AG04449 (cell line): ENCODE results near the gene DIP2B.
"Not testable (repeated sequence)": the region's sequence is repeated elsewhere in the genome, so short reads cannot be mapped to it uniquely, and the experiment has no call there.

Source experiments
- CTCF ChIA-PET: fragments of 350-600 bp; formaldehyde crosslinking; extraction: SDS; loops from one replicate; lab custom pipeline; 2021; ENCODE audit warnings: antibody characterized with exemption; lab: Yijun Ruan, JAX
- POLR2A ChIA-PET: fragments of 400-600, 350-600 bp; formaldehyde crosslinking; extraction: SDS; loops from one replicate; lab custom pipeline; 2020; ENCODE audit warnings: antibody characterized with exemption, inconsistent platforms; lab: Yijun Ruan, JAX
- DNase-seq: peaks from one replicate; pipeline ENCODE4 v3.0.0-alpha.2; 2010; ENCODE audit warnings: low read depth, low spot score
- H3K4me3 ChIP-seq: 2 replicates; pipeline ENCODE4 v1.5.1; 2011; ENCODE audit warnings: low read depth, mild to moderate bottlenecking, control low read depth, low read length
- TF ChIP-seq, protein P1 (sequence below): IDR thresholded peaks from one replicate; pipeline ENCODE4 v1.5.1; 2011; ENCODE audit warnings: mild to moderate bottlenecking, moderate library complexity, low read length, control low read depth, inconsistent platforms; ENCODE audit not compliant: insufficient read depth; ENCODE audit errors: missing control alignments

The DIP2B gene

DNA sequence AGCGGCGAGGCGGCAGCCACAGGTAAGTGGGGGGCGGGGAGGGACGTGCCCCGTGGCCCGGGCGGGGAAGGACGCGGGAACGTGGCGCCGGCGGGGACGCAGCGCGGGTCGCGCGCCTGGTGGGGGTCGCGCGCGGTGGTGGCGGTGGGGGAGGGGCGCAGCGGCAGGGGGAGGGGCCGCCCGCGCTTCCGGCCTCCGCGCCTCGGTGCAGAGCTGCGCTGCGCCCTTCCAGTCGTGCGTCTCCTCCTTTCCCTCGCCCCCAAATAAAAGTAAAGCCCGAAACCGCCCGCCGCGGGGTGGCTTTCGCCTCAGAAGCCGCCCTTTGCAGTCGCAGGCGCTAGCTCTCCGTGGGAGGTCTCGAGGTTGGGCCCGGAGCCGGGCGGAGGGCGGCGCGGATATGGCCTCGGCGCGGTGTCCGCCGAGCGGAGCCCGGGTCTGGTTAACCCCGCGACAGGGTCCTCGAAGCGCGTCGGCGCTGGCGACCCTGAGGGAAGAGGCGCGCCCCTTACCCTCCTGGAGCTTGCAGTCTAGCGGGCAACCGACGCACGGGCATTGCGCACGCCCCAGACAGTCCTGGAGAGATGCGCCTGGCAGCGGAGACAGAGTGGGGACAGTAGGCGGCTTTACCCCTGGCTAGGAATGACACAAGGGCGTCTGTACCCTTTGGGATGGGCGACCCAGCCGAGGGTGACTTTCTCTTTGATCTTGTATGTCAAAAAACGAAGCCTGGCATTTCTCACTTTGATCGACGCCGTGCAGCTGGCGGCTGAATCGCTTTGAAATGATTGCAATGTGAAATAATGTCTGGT lies 259.7 kb downstream of the DIP2B start:
- DNase-seq: no peak
- H3K4me3 ChIP-seq: peak overlapping the region; percentile 89
- TF ChIP-seq, protein P1, sequence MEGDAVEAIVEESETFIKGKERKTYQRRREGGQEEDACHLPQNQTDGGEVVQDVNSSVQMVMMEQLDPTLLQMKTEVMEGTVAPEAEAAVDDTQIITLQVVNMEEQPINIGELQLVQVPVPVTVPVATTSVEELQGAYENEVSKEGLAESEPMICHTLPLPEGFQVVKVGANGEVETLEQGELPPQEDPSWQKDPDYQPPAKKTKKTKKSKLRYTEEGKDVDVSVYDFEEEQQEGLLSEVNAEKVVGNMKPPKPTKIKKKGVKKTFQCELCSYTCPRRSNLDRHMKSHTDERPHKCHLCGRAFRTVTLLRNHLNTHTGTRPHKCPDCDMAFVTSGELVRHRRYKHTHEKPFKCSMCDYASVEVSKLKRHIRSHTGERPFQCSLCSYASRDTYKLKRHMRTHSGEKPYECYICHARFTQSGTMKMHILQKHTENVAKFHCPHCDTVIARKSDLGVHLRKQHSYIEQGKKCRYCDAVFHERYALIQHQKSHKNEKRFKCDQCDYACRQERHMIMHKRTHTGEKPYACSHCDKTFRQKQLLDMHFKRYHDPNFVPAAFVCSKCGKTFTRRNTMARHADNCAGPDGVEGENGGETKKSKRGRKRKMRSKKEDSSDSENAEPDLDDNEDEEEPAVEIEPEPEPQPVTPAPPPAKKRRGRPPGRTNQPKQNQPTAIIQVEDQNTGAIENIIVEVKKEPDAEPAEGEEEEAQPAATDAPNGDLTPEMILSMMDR: no peak
- ChIA-PET POLR2A (interaction anchor here (0.5 to 1.5 kb wide), 8 partner anchors 9 to 262 kb away, joined by 3 to 7 read pairs (median 4); partner anchors contain the start of genes DIP2B and SLC11A2), CTCF (interaction anchor here (0.7 to 7.0 kb wide), 32 partner anchors 10 to 598 kb away, joined by 3 to 106 read pairs (median 4); partner anchors contain the start of genes DIP2B and SLC11A2)

DNA sequence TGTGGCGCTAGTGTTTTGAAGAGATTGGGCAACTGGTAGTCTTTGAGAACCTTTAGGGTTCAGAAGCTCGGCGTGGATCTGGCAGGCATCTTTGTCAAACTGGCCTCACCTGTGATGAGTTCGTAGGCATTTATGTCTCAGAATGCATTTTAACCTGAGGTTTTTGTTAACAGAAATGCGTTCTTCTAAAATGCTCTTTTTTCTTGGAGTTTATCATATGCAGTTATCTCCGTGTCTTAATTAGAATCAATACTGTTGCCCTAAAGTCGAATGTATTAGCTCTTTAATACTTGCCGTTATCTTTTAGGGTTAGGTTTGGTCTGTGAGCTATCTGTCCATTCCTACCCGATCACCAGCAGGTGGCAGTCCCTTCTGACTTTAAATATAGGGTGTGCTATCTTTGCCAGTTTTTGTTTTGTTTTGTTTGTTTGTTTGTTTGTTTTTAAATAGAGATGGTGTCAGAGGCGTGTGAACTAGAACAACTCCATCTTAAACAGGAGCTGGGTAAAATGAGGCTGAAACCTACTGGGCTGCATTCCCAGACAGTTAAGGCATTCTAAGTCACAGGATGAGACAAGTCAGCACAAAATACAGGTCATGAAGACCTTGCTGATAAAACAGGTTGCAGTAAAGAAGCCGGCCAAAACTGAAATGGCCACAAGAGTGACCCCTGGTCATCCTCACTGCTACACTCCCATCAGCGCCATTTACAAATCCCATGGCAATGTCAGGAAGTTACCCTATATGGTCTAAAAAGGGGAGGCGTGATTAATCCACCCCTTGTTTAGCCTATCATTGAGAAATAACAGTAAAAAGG lies 260.5 kb downstream of the DIP2B start:
- ChIA-PET CTCF (interaction anchor here (0.7 to 7.0 kb wide), 35 partner anchors 9 to 597 kb away, joined by 3 to 106 read pairs (median 4); partner anchors contain the start of genes DIP2B and SLC11A2), POLR2A (interaction anchor here (1.0 to 1.5 kb wide), 5 partner anchors 9 to 261 kb away, joined by 3 to 7 read pairs (median 4); partner anchors contain the start of genes DIP2B and SLC11A2)
- no peak for DNase-seq
- peak overlapping the region; percentile 89 for H3K4me3 ChIP-seq
- TF ChIP-seq, protein P1: peak; percentile 54

DNA sequence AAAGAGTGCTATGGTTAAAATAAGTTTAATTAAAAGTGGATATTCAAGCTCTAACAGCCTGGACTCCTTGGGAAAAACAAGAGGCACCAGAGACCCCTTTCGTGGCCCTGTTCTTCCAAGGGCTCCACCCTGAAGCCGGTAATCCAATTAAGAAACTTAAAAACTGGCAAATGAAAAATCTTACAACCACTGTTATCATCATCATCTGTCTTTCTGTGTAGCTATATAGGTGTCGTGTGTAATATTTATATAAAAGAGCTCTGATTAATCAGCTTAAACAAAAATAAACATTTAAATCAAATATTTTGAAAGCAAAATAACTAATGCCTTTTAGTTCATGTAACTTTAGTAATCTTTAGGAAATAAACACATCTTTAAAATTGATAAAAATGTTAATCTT lies 263.6 kb downstream of the DIP2B start:
- ChIA-PET POLR2A (interaction anchor here (1.1 kb wide), 1 partner anchor 204 kb away, joined by 3 read pairs; no protein-coding TSS in a partner anchor), CTCF (interaction anchor here (0.6 to 7.0 kb wide), 5 partner anchors 19 to 573 kb away, joined by 3 to 106 read pairs (median 5); no protein-coding TSS in a partner anchor)
- TF ChIP-seq, protein P1: no peak
- no peak for DNase-seq
- no peak overlapping the region for H3K4me3 ChIP-seq

DNA sequence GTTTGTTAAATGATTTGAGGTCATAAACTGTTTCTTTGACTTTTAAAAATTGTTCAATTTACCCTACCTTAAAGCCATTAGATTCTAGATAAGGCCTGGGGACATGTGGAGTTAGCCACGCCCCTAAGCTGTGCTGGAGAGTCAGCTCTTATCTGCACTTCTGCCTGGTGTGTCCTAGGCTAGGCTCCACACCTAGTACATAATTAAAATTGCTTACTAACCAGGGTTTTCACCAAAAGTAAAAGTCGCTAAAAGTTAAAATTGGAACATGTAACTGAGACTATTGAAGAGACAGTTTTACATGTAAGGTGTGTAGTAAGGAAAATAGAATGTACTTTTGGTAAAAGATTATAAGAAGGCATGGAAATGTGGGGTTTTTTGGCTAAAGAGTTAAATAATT lies 264.0 kb downstream of the DIP2B start:
- DNase-seq, POLR2A ChIA-PET, H3K4me3 ChIP-seq: not testable (repeated sequence)
- CTCF ChIA-PET: interaction anchor here (0.6 to 7.0 kb wide), 4 partner anchors 19 to 279 kb away, joined by 3 to 106 read pairs (median 4); no protein-coding TSS in a partner anchor

DNA sequence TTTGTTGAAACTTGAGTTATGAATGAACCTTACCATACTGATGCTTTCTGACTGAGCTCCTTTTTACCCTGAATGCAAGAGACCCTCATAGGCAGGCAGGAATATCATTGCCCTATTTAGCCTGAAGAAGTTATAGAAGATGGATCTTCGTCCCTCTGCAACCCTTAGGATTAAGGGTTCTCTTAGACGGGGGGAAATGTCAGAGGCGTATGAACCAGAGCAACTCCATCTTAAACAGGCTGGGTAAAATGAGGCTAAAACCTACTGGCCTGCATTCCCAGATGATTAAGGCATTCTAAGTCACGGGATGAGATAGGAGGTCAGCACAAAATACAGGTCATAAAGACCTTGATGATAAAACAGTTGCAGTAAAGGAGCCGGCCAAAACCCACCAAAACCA lies 266.6 kb downstream of the DIP2B start:
- no peak overlapping the region for H3K4me3 ChIP-seq
- POLR2A ChIA-PET: no interaction called here
- CTCF ChIA-PET: no interaction called here
- TF ChIP-seq, protein P1: no peak
- no peak for DNase-seq

DNA sequence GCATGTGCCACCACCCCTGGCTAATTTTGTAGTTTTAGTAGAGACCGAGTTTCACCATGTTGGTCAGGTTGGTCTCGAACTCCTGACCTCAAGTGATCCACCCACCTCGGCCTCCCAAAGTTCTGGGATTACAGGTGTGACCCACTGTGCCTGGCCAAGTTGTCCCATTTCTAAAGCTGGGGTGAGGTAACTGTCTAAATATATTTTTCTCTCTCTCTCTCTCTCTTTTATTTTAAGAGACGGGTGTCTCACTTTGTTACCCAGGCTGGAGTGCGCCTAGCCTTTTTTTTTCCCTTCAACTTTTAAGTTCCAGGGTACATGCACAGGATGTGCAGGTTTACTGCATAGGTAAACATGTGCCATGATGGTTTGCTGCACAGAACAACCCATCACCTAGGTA lies 267.7 kb downstream of the DIP2B start:
- ChIA-PET CTCF (no interaction called here), POLR2A (interaction anchor here (0.7 kb wide), 1 partner anchor 27 kb away, joined by 3 read pairs; no protein-coding TSS in a partner anchor)
- H3K4me3 ChIP-seq: no peak overlapping the region
- TF ChIP-seq, protein P1: no peak
- no peak for DNase-seq
